Coronary artery (tissue), 2 donors: ENCODE measurements around the gene STX17.

Source experiments
- DNase-seq: peaks from one replicate; pipeline ENCODE4 v3.0.0-alpha.2; 2017; ENCODE audit warnings: low spot score
- H3K27ac ChIP-seq, 2 donors: fragments of 200-600 bp; sonication (generic); one replicate each; pipeline ENCODE4 v1.5.1; 2016 to 2019
- H3K4me3 ChIP-seq: fragments of 200-600 bp; sonication (generic); 2 replicates; pipeline ENCODE4 v1.5.1; 2016; ENCODE audit warnings: mild to moderate bottlenecking, moderate library complexity
- TF ChIP-seq, protein P1 (sequence below): fragments of 200-600 bp; sonication (generic); IDR thresholded peaks from one replicate; pipeline ENCODE4 v1.5.1; 2019; ENCODE audit warnings: antibody characterized with exemption

Gene STX17

GRCh38 chr9:99947395-99947794 is 40.9 kb downstream of the STX17 start:
- TF ChIP-seq, protein P1, sequence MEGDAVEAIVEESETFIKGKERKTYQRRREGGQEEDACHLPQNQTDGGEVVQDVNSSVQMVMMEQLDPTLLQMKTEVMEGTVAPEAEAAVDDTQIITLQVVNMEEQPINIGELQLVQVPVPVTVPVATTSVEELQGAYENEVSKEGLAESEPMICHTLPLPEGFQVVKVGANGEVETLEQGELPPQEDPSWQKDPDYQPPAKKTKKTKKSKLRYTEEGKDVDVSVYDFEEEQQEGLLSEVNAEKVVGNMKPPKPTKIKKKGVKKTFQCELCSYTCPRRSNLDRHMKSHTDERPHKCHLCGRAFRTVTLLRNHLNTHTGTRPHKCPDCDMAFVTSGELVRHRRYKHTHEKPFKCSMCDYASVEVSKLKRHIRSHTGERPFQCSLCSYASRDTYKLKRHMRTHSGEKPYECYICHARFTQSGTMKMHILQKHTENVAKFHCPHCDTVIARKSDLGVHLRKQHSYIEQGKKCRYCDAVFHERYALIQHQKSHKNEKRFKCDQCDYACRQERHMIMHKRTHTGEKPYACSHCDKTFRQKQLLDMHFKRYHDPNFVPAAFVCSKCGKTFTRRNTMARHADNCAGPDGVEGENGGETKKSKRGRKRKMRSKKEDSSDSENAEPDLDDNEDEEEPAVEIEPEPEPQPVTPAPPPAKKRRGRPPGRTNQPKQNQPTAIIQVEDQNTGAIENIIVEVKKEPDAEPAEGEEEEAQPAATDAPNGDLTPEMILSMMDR: no peak
- no peak for DNase-seq
- Histone ChIP-seq H3K27ac (no peak overlapping the region), H3K4me3 (no peak overlapping the region)

DNA sequence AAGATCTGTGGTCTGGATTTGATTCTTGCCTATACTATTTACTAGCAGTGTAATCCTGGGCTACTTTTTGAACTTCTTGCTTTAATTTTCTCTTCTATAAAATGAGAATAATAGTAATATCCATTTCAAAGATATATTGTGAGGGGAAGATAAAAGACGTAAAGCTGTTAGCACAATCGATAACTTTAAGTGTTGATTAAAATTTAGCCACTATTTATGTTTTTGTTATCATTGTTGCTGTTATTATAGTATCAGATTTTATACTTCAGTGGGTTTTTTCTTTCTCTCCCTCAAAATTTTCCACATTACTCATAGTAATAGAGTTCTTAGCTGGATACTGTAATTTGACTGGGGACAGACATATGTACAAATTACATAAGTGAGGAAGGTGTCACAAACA is 42.0 kb downstream of the STX17 start:
- Histone ChIP-seq H3K27ac (no peak overlapping the region), H3K4me3 (no peak overlapping the region)
- no peak for DNase-seq
- TF ChIP-seq, protein P1: no peak

- DNase-seq: no peak
- H3K4me3 ChIP-seq: no peak overlapping the region
- no peak overlapping the region for H3K27ac ChIP-seq
- TF ChIP-seq, protein P1: no peak
These were observed 42.4 kb downstream of the STX17 start for GRCh38 chr9:99948896-99949295.

- DNase-seq: no peak
- TF ChIP-seq, protein P1: no peak
- H3K4me3 ChIP-seq: no peak overlapping the region
- no peak overlapping the region for H3K27ac ChIP-seq
These were observed 47.5 kb downstream of the STX17 start for GRCh38 chr9:99953861-99954507.

DNA sequence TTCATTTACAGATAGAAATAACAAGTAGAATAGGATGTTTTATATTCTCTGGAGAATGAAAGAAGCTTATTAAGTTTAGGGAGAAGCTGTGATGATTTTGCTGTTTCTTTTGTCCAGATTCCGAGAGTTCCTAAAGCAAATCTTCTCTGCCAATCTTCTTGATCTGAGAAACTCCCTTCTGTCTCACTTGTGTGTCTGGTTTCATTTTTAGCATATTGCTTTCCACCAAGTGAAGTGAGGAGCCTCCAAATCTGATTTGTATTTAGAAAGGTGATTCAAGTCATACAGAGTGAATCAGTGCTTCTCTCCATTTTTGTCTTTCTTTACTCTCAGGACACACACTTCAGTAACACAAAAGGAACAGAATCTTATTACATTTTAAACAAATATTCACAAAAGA is 48.4 kb downstream of the STX17 start:
- Histone ChIP-seq H3K27ac (no peak overlapping the region), H3K4me3 (no peak overlapping the region)
- TF ChIP-seq, protein P1: no peak
- DNase-seq: no peak

DNA sequence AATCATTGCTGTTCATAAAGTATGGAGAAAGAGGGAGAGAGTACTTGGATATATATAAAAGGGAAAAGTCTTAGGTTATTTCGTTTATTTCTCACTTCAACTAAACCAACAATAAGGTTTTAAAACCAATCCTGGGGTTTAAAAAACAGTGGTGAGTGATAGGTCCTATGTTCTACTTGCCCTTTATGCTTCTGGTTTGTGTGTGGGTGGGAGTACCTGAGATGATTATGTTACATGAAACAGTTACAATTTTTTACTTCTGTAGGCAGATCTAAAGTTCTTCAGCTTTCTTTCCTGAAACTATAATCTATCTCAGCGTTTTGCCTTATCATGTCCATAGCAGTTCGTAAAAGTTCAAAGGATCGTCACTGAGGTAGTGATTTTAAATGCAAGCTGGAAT is 49.2 kb downstream of the STX17 start:
- TF ChIP-seq, protein P1: no peak
- no peak overlapping the region for H3K27ac ChIP-seq
- H3K4me3 ChIP-seq: no peak overlapping the region
- no peak for DNase-seq

DNA sequence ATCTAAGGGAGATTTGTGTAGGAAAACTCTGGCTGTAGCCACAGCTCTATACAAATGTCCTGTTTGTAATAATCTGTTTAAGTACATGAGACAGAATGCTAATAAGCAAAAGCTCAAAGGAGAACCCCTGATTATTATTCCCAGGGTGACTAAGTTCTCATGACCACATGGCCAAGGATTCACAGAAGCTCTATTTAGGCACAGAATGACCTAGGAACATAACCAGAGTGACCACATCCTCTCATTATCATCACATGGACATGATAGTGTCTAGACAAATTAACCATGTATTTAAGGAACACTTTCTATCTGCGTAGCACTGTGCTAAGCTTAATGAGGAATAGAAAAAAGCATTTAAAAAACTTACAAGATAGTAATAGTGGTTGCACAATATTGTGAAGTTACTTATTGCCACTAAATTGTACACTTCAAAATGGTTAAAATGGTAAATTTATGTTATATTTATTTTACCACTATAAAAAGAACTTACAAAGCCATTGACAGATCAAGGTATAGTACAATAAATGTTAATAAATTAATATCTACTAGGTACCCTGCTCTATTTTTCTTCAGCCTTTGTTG is 56.3 kb downstream of the STX17 start:
- no peak overlapping the region for H3K27ac ChIP-seq
- no peak overlapping the region for H3K4me3 ChIP-seq
- TF ChIP-seq, protein P1: no peak
- DNase-seq: no peak
